SK-N-SH (cell line): ENCODE data around the gene FAM43B. TPM values are rescaled to one million over a fixed set of nuclear protein-coding genes. Genes with fewer than 3 reads are reported as not detected.

ENCODE experiments used
- CTCF ChIA-PET: fragments of 300-600, 350-600 bp; formaldehyde crosslinking; extraction: SDS; loops from one replicate; lab custom pipeline; 2021; lab: Yijun Ruan, JAX
- POLR2A ChIA-PET: fragments of 350-600 bp; sonication (Branson Sonifier 250); formaldehyde crosslinking; extraction: SDS; loops from one replicate; lab custom pipeline; 2020; ENCODE audit warnings: antibody characterized with exemption, inconsistent platforms; lab: Yijun Ruan, JAX
- DNase-seq: peaks from one replicate; pipeline ENCODE4 v3.0.0; 2012
- H2AFZ ChIP-seq: fragments of 200-600 bp; sonication (generic); 2 replicates; pipeline ENCODE4 v1.8.1; 2016; ENCODE audit warnings: antibody characterized with exemption, mild to moderate bottlenecking, low read depth
- H3F3A ChIP-seq: fragments of 200-600 bp; sonication (generic); replicated peaks from 2 replicates; pipeline ENCODE3; 2016; ENCODE audit warnings: antibody characterized with exemption, mild to moderate bottlenecking; ENCODE audit not compliant: insufficient read depth
- H3K27ac ChIP-seq, 2 experiments: fragments of 200-500 bp in 1 of 2; fragments of 200-600 bp in 1 of 2; sonication (Bioruptor generic) in 1 of 2; sonication (generic), shearing (Covaris generic) in 1 of 2; 2 replicates each; pipeline versions ENCODE4 v1.5.1 to v1.6.1; 2014 to 2016; ENCODE audit warnings: low read depth in 2 of 2, inconsistent platforms in 1 of 2, low read length in 1 of 2, mild to moderate bottlenecking in 1 of 2, mixed read lengths in 1 of 2
- H3K27me3 ChIP-seq: fragments of 200-600 bp; sonication (generic), shearing (Covaris generic); 2 replicates; pipeline ENCODE4 v1.6.1; 2016; ENCODE audit warnings: mixed run types; ENCODE audit not compliant: insufficient read depth
- H3K36me3 ChIP-seq, 2 experiments: fragments of 200-500 bp in 1 of 2; fragments of 200-600 bp in 1 of 2; sonication (Bioruptor generic) in 1 of 2; sonication (generic) in 1 of 2; replicated peaks in 1 of 2; 2 replicates each; pipeline versions ENCODE3 to v1.5.1; 2014 to 2016; ENCODE audit warnings: low read length in 1 of 2, mild to moderate bottlenecking in 1 of 2; ENCODE audit not compliant: insufficient read depth in 2 of 2, control insufficient read depth in 1 of 2
- H3K4me1 ChIP-seq, 2 experiments: fragments of 200-500 bp in 1 of 2; fragments of 200-600 bp in 1 of 2; sonication (Bioruptor generic) in 1 of 2; sonication (generic), shearing (Covaris generic) in 1 of 2; 2 replicates each; pipeline versions ENCODE4 v1.5.1 to v1.6.1; 2014 to 2016; ENCODE audit warnings: low read depth in 1 of 2, low read length in 1 of 2, mixed run types in 1 of 2; ENCODE audit not compliant: insufficient read depth in 2 of 2, control insufficient read depth in 1 of 2
- H3K4me2 ChIP-seq: fragments of 200-600 bp; sonication (generic), shearing (Covaris generic); 2 replicates; pipeline ENCODE4 v1.6.1; 2017; ENCODE audit warnings: mixed run types
- H3K4me3 ChIP-seq, 2 experiments: fragments of 200-500 bp in 1 of 2; fragments of 200-600 bp in 1 of 2; sonication (Bioruptor generic) in 1 of 2; sonication (generic), shearing (Covaris generic) in 1 of 2; 2 replicates each; pipeline versions ENCODE4 v1.5.1 to v1.8.1; 2014 to 2016; ENCODE audit warnings: low read depth in 2 of 2, inconsistent platforms in 1 of 2, low read length in 1 of 2, mild to moderate bottlenecking in 1 of 2, mixed read lengths in 1 of 2, moderate library complexity in 1 of 2
- H3K79me2 ChIP-seq: fragments of 200-600 bp; sonication (generic); 2 replicates; pipeline ENCODE4 v1.8.1; 2017; ENCODE audit warnings: mild to moderate bottlenecking; ENCODE audit not compliant: insufficient read depth
- H3K9ac ChIP-seq: fragments of 200-600 bp; sonication (generic); 2 replicates; pipeline ENCODE4 v1.6.1; 2017; ENCODE audit warnings: mixed run types
- H3K9me2 ChIP-seq: fragments of 200-600 bp; sonication (generic); 2 replicates; pipeline ENCODE4 v1.6.1; 2017; ENCODE audit warnings: mixed run types
- H3K9me3 ChIP-seq: fragments of 200-600 bp; sonication (generic); 2 replicates; pipeline ENCODE4 v1.6.1; 2017; ENCODE audit warnings: mixed run types, mild to moderate bottlenecking, moderate library complexity
- H4K20me1 ChIP-seq: fragments of 200-600 bp; sonication (generic); 2 replicates; pipeline ENCODE4 v1.6.1; 2017; ENCODE audit warnings: mild to moderate bottlenecking, mixed run types; ENCODE audit not compliant: insufficient read depth
- ELF1 ChIP-seq: IDR thresholded peaks from 2 replicates; pipeline ENCODE4 v1.4.0; 2012
- FOSL2 ChIP-seq: IDR thresholded peaks from 2 replicates; pipeline ENCODE4 v1.4.0; 2012; ENCODE audit warnings: low read depth, mild to moderate bottlenecking, moderate library complexity, borderline replicate concordance
- FOXJ3 ChIP-seq: sonication (generic); formaldehyde crosslinking; IDR thresholded peaks from 2 replicates; pipeline ENCODE4 v1.5.1; 2020; ENCODE audit warnings: mild to moderate bottlenecking, missing genetic modification reagents
- FOXM1 ChIP-seq: IDR thresholded peaks from 2 replicates; pipeline ENCODE4 v1.4.0; 2012; ENCODE audit warnings: low read depth, mild to moderate bottlenecking
- GATA2 ChIP-seq: sonication (generic); formaldehyde crosslinking; IDR thresholded peaks from 2 replicates; pipeline ENCODE4 v1.5.0; 2020; ENCODE audit warnings: mild to moderate bottlenecking, missing genetic modification reagents
- JUND ChIP-seq: IDR thresholded peaks from 2 replicates; pipeline ENCODE4 v1.4.0; 2012
- NFIC ChIP-seq: IDR thresholded peaks from 2 replicates; pipeline ENCODE4 v1.4.0; 2012; ENCODE audit warnings: borderline replicate concordance
- NRF1 ChIP-seq: IDR thresholded peaks from 2 replicates; pipeline ENCODE4 v1.6.1; 2012; ENCODE audit warnings: low read depth, mild to moderate bottlenecking, low read length
- RAD21 ChIP-seq: IDR thresholded peaks from 2 replicates; pipeline ENCODE4 v1.6.1; 2012; ENCODE audit warnings: mild to moderate bottlenecking, low read length
- RFX5 ChIP-seq: IDR thresholded peaks from 2 replicates; pipeline ENCODE4 v1.6.1; 2012; ENCODE audit warnings: mild to moderate bottlenecking, improper control_type of control experiment, low read length
- RXRA ChIP-seq: IDR thresholded peaks from 2 replicates; pipeline ENCODE4 v1.4.0; 2012; ENCODE audit warnings: low read depth, mild to moderate bottlenecking, borderline replicate concordance
- SIN3A ChIP-seq: IDR thresholded peaks from 2 replicates; pipeline ENCODE4 v1.6.1; 2012; ENCODE audit warnings: low read depth, mild to moderate bottlenecking, low read length, moderate library complexity, borderline replicate concordance
- SMC3 ChIP-seq: IDR thresholded peaks from 2 replicates; pipeline ENCODE4 v1.6.1; 2012; ENCODE audit warnings: low read depth, low read length, improper control_type of control experiment
- TAF1 ChIP-seq: IDR thresholded peaks from 2 replicates; pipeline ENCODE4 v1.6.1; 2012; ENCODE audit warnings: low read depth, mild to moderate bottlenecking, low read length, moderate library complexity, borderline replicate concordance
- TEAD4 ChIP-seq: IDR thresholded peaks from 2 replicates; pipeline ENCODE4 v1.4.0; 2012; ENCODE audit warnings: mild to moderate bottlenecking, borderline replicate concordance; ENCODE audit not compliant: insufficient read depth
- YY1 ChIP-seq: IDR thresholded peaks from 2 replicates; pipeline ENCODE4 v1.4.0; 2012; ENCODE audit warnings: low read depth, mild to moderate bottlenecking
- WGBS: methylation state at CpG from one replicate; pipeline ENCODE4 v1.1.6; 2017; ENCODE audit warnings: low lambda C conversion rate; 5-methylcytosine and 5-hydroxymethylcytosine counted together
- polyA plus RNA-seq, 3 experiments: library from polyadenylated mRNA; depleted of rRNA; stranded (reverse); fragments of >200 nt; gene quantifications; 2 replicates each; pipeline ENCODE4 v1.2.3, GENCODE V29; 2012
- TF ChIP-seq, protein P1 (sequence below): IDR thresholded peaks from 2 replicates; pipeline ENCODE4 v1.4.0; 2012; ENCODE audit warnings: low read depth, borderline replicate concordance
- TF ChIP-seq, protein P2 (sequence below): fragments of 200-600 bp; sonication (generic); IDR thresholded peaks from 2 replicates; pipeline ENCODE4 v1.6.1; 2017; ENCODE audit warnings: antibody characterized with exemption, mild to moderate bottlenecking, moderate library complexity

The FAM43B gene
- polyA plus RNA-seq, 1 of the 3 experiments (the other 2 are of a cell fraction): not detected

DNA sequence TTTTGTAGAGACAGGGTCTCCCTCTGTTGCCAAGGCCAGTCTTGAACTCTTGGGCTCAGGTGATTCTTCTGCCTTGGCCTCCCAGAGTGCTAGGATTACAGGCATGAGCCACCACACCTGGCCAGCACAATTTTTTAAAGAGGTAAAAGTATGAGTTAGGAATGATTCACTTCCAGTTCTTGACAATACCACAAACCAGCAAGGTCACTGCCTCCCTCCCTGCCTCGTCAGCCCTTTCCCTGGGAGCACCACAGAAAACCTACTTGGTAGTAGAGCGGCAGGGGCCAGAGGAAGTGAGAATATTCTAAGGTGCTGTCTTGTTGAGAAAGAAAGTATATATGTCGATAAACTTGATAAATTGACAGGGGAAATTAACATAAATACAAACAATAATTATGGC lies 25.7 kb downstream of the FAM43B start (continued):
- TF ChIP-seq NRF1 (no peak), JUND (no peak), FOXJ3 (CRISPR knock-in tag) (no peak), RXRA (no peak), SMC3 (no peak), ELF1 (no peak), RAD21 (no peak), SIN3A (no peak), RFX5 (no peak)

GRCh38 chr1:20578721-20579395 lies 26.5 kb downstream of the FAM43B start:
- Histone ChIP-seq H3K4me1 (no peaks in the 10 kb centered on the region), H4K20me1 (no peaks in the 10 kb centered on the region), H3K9me2 (no peaks in the 10 kb centered on the region), H3K27ac (no peak overlapping the region), H3F3A (no peaks in the 10 kb centered on the region), H3K4me3 (no peak overlapping the region), H3K4me2 (no peak overlapping the region), H3K9me3 (no peaks in the 10 kb centered on the region), H3K79me2 (no peaks in the 10 kb centered on the region), H3K27me3 (no peaks in the 10 kb centered on the region), H3K9ac (no peak overlapping the region), H3K36me3 (no peaks in the 10 kb centered on the region), H2AFZ (no peak overlapping the region)
- 71% methylated on average over 13 of the region's 13 CpGs for WGBS
- POLR2A ChIA-PET: no interaction called here
- CTCF ChIA-PET: interaction anchor here (1.0 to 1.3 kb wide), 2 partner anchors 9 to 55 kb away, joined by 3 to 4 read pairs; no protein-coding TSS in a partner anchor
- no peak for DNase-seq
- TF ChIP-seq FOSL2 (no peak), RFX5 (no peak), TEAD4 (no peak), TAF1 (no peak), SMC3 (no peak), FOXM1 (no peak), NFIC (no peak), GATA2 (no peak), YY1 (no peak)
- TF ChIP-seq, protein P1, sequence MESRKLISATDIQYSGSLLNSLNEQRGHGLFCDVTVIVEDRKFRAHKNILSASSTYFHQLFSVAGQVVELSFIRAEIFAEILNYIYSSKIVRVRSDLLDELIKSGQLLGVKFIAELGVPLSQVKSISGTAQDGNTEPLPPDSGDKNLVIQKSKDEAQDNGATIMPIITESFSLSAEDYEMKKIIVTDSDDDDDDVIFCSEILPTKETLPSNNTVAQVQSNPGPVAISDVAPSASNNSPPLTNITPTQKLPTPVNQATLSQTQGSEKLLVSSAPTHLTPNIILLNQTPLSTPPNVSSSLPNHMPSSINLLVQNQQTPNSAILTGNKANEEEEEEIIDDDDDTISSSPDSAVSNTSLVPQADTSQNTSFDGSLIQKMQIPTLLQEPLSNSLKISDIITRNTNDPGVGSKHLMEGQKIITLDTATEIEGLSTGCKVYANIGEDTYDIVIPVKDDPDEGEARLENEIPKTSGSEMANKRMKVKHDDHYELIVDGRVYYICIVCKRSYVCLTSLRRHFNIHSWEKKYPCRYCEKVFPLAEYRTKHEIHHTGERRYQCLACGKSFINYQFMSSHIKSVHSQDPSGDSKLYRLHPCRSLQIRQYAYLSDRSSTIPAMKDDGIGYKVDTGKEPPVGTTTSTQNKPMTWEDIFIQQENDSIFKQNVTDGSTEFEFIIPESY: no peak
- TF ChIP-seq, protein P2, sequence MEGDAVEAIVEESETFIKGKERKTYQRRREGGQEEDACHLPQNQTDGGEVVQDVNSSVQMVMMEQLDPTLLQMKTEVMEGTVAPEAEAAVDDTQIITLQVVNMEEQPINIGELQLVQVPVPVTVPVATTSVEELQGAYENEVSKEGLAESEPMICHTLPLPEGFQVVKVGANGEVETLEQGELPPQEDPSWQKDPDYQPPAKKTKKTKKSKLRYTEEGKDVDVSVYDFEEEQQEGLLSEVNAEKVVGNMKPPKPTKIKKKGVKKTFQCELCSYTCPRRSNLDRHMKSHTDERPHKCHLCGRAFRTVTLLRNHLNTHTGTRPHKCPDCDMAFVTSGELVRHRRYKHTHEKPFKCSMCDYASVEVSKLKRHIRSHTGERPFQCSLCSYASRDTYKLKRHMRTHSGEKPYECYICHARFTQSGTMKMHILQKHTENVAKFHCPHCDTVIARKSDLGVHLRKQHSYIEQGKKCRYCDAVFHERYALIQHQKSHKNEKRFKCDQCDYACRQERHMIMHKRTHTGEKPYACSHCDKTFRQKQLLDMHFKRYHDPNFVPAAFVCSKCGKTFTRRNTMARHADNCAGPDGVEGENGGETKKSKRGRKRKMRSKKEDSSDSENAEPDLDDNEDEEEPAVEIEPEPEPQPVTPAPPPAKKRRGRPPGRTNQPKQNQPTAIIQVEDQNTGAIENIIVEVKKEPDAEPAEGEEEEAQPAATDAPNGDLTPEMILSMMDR: no peak
